ENCODE data around the gene TNFRSF1A.
"Not testable (repeated sequence)": the region's sequence is repeated elsewhere in the genome, so short reads cannot be mapped to it uniquely, and the experiment has no call there.

Gene TNFRSF1A

DNA sequence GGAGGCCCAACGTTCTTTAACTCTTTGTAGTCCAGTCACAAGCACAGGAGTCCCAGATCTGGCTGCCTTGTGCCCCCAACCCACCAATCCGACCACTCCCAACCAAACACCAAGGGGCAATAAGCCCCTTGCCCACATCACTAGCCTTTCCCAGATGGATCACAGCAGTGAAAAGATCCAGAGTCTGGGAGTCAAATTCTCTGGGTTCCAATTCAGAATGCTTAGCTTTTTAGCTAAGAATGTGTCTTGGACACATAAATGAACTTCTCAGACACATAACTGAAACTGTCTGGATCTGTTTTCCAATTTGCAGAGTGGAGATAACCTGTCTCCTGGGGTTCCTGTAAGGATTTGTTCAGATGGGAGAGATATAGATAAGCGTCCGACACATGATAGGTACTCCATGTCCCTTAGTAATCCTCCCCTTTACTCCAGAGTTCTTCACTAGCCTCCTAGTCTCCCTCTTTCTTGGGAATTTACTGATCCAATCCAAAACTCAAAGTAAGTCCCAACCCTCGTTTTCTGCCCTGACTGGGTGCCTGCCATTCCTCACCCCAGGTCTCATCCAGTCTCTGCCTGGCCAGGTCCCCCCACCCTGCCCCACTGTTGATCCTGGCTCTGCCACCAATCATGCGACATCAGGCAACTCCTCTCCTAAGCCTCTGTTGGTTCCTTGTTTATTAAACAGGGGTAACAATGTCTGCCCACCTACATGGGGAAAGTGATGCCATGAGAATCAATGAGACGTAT lies 439 bp upstream of the TNFRSF1A start:
- no peak for FAIRE-seq
- no peak for TF ChIP-seq POLR2A (IDR thresholded peaks at IDR 0.05; ENCODE audit: low read depth, low read length)
- DNase-seq (ENCODE audit: insufficient read length, low spot score), result no peak

DNA sequence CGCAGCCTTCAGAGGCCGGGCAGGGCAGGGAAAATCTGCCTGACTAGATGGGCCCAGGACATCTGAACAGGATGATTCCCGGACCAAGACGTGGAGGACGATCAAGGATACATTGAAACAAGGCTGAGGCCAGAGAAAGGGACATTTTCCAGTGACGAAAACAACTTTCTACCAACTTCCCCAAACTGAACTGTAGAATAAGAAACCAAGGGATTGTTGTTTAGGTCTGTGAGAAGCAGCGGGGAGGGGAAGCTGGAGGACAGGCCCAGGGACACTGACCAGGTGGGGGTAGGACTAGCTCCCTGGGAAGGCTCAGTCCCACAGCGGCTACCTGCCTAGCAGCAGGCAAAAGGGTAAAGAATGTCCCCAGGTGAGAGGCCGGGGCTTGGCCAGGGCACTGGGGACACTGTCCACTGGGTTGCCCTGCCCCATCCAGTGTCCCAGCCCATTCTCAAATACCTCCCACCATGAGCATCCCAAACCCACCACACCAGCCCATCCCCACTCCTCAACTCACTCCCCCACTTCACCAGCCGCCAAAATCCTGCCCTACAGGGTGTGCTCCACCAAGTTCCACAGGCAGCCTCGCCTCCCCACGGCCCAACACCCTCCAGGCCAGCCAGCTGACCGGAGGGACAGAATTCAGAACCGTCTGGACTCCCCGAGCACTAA lies 995 bp downstream of the TNFRSF1A start:
- DNase-seq (ENCODE audit: insufficient read length, low spot score), result no peak
- FAIRE-seq, result no peak
- 0 out of 2 replicates have a peak, but pooled peaks have one; percentile 30 for TF ChIP-seq POLR2A (IDR thresholded peaks at IDR 0.05; ENCODE audit: low read depth, low read length)

DNA sequence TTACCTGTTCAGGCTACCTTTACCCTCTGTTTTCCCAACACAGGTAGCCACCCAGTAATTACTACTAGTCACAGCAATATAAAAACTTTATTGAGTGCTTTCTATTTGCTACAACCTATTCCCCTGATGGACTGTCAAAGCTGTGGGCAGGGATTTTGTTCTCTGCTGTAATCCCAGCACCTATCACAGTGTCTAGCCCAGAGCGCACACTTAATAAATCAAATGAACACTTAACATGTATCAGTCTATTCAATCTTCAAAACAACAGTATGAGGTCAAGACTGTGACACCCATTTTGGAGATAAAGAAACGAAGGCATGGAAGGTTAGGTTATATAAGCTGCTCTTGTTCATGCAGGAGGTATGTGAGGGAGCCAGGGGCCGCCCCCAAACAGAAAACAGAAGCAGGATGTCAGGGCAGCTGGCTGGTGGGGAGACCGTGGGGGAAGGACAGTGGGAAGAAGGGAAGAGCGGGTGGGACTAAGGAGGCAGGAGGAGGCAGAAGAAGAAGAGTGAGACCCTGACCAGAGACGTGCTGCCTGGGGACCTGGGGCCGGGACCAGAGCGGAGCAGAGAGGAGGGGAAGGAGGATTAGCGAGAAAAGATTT lies 1.7 kb downstream of the TNFRSF1A start:
- DNase-seq (ENCODE audit: insufficient read length, low spot score) (no peak), FAIRE-seq (no peak)
- TF ChIP-seq POLR2A (IDR thresholded peaks at IDR 0.05; ENCODE audit: low read depth, low read length), result no peak; the same call in 1 of the 2 replicates

DNA sequence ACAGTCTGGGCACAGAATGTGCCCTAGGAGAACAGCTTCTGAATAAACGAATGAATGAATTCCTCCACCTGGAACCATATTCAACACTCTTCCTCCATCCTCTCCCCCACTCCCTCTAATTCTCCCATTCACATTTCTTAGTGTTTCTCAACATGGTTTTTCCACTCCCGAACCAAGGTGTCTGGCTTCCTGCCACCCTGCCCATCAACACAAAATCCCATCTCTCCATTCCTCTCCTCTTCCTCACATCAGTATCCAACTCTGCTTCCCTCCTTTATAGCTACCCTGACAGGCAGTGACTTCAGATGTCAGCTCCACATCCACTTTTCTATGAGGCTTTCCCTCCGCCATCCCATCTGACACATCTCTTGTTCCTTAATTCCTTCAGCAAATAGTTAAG lies 2.9 kb downstream of the TNFRSF1A start:
- TF ChIP-seq POLR2A (IDR thresholded peaks at IDR 0.05; ENCODE audit: low read depth, low read length), result no peak
- no peak for DNase-seq (ENCODE audit: insufficient read length, low spot score)
- FAIRE-seq, result no peak

DNA sequence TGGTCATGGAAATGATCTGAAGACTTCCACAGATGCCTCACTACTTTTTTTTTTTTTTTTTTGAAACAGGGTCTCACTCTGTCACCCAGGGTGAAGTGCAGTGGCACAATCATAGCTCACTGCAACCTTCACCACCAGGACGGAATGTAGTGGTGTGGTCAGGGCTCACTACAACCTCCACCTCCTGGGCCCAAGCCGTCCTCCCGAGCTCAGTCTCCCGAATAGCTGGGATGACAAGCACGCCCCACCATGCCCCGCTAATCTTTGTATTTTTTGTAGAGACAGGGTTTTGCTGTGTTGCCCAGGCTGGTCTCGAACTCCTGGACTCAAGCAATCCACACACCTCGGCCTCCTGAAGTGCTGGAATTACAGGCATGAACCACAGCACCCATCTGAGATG lies 3.3 kb downstream of the TNFRSF1A start:
- not testable (repeated sequence) for DNase-seq (ENCODE audit: insufficient read length, low spot score); FAIRE-seq

DNA sequence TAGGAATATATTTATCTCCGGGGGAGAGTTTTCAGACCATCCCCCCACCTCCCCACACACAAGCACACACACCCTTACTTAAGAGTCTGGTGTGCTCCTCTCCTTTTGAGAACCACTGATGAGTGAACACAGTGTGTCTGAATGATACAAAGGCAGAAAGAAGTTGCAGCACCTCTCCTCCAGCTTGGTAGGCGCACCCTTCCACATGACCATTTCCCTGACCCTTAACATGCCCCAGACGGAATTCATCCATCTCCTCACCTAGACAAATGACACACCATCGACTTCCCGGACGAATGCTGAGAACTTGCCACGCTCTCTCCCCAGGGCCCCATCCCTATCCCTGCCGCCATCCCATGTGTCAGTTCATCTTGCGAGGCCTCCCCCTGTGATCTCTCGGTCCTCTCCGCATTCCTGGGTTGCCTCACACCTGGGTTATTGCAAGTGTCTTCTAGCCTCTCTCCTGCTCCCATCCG lies 3.9 kb downstream of the TNFRSF1A start:
- no peak for FAIRE-seq
- no peak for TF ChIP-seq POLR2A (IDR thresholded peaks at IDR 0.05; ENCODE audit: low read depth, low read length)
- DNase-seq (ENCODE audit: insufficient read length, low spot score), result no peak

DNA sequence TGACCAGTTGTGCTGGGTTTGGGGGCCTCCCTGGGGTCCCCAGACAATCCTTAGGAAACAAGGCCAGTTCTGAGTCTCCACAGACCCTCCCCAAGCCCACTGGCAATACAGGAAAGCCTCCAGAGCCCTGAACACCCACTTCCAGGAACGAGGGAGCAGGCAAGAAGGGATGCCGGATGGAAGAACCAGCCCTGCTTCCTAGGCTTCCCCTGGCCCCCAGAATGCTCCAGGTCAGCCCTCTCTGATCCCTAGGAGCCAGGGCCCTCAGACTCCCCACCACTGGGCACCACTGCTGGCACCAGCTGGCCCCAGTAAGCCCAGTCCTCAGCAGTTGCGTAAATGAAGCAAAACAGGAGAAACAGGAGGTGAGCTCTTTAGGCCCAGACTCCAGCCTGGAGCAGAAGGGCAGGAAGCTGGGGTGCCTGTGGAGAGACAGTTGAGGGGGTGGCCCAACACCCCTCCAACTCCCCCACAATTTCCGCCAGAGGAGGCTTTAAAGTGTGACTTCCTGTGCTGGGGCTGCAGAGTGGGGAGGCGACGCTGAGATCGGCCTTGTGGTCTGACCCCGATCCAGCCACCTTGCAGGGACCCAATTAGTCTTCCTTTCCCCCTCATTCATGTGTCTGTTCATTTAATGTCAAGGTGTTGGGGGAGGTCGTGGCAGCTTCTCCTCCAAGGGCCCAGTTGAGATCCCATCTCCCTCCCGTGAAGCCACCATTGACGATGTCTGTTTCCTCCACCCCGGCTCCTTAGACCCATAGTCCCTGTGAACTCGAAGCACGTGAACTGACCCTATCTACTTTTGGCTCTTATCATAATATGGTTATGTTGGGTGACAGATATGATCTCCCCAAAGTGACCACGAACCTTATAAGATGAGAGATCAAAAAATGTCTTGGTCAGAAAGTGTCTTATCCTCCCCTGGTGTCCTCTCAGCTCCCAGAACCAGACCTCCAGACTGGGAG lies 4.7 kb downstream of the TNFRSF1A start:
- DNase-seq (ENCODE audit: insufficient read length, low spot score), result no peak
- FAIRE-seq, result no peak
- no peak for TF ChIP-seq POLR2A (IDR thresholded peaks at IDR 0.05; ENCODE audit: low read depth, low read length)

DNA sequence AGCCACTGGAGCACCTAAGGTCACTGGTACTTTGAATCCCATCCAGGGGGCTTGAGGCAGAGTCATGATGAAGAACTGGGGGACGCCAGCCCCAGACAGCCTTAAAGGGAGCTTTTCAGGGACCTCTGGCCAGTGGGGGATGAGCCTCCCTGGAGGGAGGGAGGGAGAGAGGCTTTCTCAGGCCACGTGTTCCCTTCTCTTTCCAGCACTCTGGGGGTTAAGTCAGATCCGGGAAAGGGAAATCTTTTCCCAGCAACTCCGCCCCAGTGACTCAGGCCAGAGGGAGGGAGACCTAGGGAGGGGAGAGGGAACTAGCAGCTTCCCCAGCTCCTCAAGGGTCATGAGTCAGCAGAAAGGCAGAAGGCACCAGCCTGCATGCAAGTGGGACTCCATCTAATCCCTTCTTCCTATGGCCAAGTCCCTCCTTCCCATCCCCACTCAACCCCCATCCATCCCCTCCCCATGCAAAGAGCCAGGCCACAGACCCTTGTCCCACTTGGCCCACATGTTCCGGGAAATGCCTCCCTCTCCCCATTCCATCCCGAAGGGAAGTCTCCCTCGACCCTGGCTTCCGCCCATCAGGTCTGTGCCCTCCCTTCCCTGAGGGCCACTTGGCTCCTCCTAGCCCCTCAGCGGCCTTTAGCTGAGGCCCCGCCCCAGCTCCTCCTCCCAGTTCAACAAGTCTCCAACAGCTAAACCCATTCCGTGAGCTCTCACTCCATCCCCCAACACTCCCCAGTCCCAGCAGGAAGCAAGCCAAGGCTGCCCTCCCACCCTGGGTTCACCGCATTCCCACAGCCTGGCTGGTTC lies 5.6 kb downstream of the TNFRSF1A start:
- FAIRE-seq (no peak), DNase-seq (ENCODE audit: insufficient read length, low spot score) (peak; percentile 93)
- TF ChIP-seq POLR2A (IDR thresholded peaks at IDR 0.05; ENCODE audit: low read depth, low read length), result 0 out of 2 replicates have a peak, but pooled peaks have one; percentile 47

DNA sequence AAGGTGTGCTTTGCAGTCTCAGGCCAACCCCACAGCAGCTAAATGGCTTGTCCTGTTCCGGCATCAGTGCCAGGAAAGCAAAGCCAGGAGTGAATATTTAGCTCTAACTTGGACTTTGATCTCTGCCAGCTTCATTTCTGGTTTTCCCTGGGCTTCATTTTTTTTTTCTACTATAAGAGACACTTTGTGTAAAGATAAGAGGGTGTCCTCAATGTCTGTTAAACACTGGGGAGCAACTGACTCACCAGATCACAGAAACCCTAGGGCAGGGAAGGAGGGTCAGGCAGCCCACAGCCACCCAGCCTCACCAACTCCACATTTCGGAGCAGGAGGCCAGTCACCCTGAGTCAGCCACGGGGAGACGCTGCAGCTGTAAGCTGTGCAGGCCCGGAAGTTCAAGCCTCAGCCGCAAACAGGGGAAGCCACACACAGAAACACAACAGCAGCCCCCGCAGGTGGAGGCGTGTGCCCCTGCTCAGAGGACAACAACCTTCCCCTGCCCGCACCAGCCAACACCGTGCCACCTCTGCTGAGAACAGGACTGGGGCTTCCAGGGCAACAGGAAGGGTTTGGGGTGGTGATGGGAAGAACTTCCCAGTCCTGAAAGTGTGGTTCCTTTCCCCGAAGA lies 6.3 kb downstream of the TNFRSF1A start:
- 0 out of 2 replicates have a peak, but pooled peaks have one; percentile 21 for TF ChIP-seq POLR2A (IDR thresholded peaks at IDR 0.05; ENCODE audit: low read depth, low read length)
- DNase-seq (ENCODE audit: insufficient read length, low spot score), result no peak
- FAIRE-seq, result no peak

DNA sequence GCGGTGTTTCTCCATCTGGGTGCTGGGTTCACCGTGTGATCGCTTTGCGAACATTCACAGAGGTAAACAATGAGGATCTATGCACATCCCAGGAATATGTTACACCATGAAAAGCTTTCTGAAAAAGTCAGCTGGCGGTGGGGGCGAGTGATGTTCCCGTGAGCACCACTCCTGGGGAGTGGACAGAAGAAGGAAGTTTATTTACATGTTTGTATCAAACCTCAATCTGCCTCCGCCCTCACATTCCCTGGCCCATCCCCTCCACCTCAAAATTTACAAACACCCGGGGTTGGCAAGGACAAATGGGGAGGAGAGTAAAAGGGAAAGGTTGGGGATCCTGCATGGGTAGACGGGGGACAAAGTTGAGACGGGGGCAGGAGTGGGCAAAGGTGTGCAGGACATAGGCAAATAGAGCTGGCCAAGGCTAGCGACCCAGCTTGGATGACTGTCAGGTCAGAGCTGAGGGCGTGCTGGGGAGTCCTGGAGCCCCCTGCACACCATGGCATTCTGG lies 6.9 kb downstream of the TNFRSF1A start:
- FAIRE-seq, result no peak
- TF ChIP-seq POLR2A (IDR thresholded peaks at IDR 0.05; ENCODE audit: low read depth, low read length), result no peak
- no peak for DNase-seq (ENCODE audit: insufficient read length, low spot score)

DNA sequence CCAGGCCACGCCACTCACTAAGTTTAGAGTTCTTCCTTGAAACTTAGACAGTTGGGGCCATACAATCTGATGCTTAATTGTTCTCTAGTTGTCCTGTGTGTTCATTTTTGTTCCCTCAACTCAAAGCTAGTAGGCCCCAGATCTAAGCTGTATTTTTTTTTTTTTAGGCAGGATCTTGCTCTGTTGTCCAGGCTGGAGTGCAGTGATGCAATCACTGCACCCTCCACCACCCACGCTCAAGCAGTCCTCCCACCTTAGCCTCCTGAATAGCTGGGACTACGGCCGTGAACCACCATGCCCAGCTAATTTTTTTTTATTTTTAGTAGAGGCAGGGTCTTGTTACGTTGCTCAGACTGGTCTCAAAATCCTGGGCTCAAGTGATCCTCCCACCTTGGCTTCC lies 7.5 kb downstream of the TNFRSF1A start:
- no peak for FAIRE-seq
- no peak for DNase-seq (ENCODE audit: insufficient read length, low spot score)
- TF ChIP-seq POLR2A (IDR thresholded peaks at IDR 0.05; ENCODE audit: low read depth, low read length), result no peak

DNA sequence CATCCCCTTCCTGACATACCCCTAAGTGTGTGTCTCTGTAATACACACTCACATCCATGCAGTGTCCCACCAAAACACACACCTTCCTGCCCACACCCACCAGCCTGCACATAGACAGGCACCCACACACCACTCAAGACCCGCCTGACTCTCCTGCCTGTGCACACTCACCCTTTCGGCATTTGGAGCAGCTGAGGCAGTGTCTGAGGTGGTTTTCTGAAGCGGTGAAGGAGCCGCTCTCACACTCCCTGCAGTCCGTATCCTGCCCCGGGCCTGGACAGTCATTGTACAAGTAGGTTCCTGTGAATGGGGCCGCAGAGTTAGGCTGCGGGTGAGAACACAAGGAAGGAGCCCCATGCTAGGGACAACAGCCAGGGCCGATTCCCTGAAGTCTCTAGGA lies 8.3 kb downstream of the TNFRSF1A start:
- no peak for TF ChIP-seq POLR2A (IDR thresholded peaks at IDR 0.05; ENCODE audit: low read depth, low read length)
- no peak for FAIRE-seq
- peak; percentile 80 for DNase-seq (ENCODE audit: insufficient read length, low spot score)
